Measurements from ENCODE around the gene SEZ6L2. TPM values are rescaled to one million over a fixed set of nuclear protein-coding genes. Genes with fewer than 3 reads are reported as not detected.
A peak's percentile ranks its signal among the peaks of the same experiment; 100 is the strongest.

SEZ6L2 gene
- total RNA-seq, 6 experiments from 2014 or later, result 1.5 to 4.5 (median 3.9) TPM

DNA sequence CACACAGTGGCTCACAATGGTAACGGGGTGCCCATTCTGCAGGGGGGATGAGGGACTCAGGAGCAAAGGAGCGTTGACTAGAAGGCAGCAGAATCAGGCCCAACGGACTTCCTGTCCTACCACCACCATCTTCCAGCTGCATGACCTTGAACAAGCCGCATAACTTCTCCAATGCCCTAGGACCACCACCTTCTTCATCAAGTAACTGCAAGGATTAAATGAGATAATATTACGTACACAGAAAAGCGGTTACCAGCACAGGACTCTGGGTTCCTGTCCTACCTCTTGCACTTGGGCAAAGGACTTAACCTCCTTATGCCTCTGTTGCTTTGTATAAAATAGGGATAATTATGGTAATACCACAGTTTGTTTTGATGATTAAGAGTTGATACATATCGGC lies 5.6 kb upstream of the SEZ6L2 start:
- Mint-ChIP-seq H3K36me3 (ENCODE audit: low read depth) (peaks cover 4% of the 10 kb centered on the region; the same call in 1 of the 2 replicates), H3K27ac (no peak overlapping the region), H3K9me3 (no peaks in the 10 kb centered on the region), H3K27me3 (ENCODE audit: insufficient read depth) (peaks cover 2% of the 10 kb centered on the region; the same call in 1 of the 2 replicates), H3K4me3 (no peak overlapping the region), H3K4me1 (ENCODE audit: low read depth) (peaks cover 26% of the 10 kb centered on the region)
- DNase-seq, result no peak
- TF ChIP-seq, protein P1, sequence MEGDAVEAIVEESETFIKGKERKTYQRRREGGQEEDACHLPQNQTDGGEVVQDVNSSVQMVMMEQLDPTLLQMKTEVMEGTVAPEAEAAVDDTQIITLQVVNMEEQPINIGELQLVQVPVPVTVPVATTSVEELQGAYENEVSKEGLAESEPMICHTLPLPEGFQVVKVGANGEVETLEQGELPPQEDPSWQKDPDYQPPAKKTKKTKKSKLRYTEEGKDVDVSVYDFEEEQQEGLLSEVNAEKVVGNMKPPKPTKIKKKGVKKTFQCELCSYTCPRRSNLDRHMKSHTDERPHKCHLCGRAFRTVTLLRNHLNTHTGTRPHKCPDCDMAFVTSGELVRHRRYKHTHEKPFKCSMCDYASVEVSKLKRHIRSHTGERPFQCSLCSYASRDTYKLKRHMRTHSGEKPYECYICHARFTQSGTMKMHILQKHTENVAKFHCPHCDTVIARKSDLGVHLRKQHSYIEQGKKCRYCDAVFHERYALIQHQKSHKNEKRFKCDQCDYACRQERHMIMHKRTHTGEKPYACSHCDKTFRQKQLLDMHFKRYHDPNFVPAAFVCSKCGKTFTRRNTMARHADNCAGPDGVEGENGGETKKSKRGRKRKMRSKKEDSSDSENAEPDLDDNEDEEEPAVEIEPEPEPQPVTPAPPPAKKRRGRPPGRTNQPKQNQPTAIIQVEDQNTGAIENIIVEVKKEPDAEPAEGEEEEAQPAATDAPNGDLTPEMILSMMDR (IDR thresholded peaks at IDR 0.05), result no peak

DNA sequence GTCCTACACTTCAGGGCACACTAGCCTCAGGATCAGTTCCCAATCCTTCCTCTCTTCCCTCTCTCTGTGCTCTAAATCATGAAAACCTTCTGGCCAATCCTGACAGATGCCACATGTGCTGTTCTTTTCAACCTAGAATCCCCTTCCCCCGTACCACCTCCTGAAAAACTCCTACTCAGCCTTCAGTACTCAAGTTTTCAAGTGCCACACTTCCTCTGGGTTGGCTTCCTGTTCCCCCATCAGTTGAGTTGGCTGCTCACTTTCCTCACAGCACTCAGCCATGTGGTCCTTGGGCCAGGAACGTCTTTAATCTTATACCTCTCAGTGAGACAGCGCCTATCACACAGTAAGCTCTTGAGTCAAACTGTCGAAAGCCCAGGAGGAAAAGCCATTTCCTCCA lies 4.2 kb upstream of the SEZ6L2 start:
- H3K4me3 Mint-ChIP-seq, result peak overlapping the region; percentile 10; the same call in 1 of the 2 replicates
- no peak for DNase-seq
- H3K27ac Mint-ChIP-seq, result no peak overlapping the region
- TF ChIP-seq, protein P1 (IDR thresholded peaks at IDR 0.05), result no peak
- peaks cover 4% of the 10 kb centered on the region; the same call in 1 of the 2 replicates for H3K36me3 Mint-ChIP-seq (ENCODE audit: low read depth)
- H3K9me3 Mint-ChIP-seq, result no peaks in the 10 kb centered on the region
- peaks cover 15% of the 10 kb centered on the region for H3K4me1 Mint-ChIP-seq (ENCODE audit: low read depth)
- H3K27me3 Mint-ChIP-seq (ENCODE audit: insufficient read depth), result peaks cover 7% of the 10 kb centered on the region

DNA sequence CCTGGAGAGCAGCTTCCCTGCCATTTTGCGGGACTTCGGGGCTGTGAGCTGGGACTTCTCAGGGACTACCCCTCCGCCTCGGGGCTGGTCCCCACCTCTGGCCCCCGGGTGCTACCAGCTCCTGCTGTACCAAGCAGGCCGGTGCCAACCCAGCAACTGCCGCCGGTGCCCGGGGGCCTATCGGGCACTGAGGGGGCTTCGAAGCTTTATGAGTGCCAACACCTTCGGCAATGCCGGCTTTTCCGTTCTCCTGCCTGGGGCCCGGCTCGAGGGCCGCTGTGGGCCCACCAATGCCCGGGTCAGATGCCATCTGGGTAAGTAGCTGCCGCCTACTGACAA lies 2.2 kb upstream of the SEZ6L2 start:
- DNase-seq, result no peak
- H3K27ac Mint-ChIP-seq, result no peak overlapping the region
- TF ChIP-seq, protein P1 (IDR thresholded peaks at IDR 0.05), result no peak
- no peaks in the 10 kb centered on the region for H3K9me3 Mint-ChIP-seq
- H3K36me3 Mint-ChIP-seq (ENCODE audit: low read depth), result no peaks in the 10 kb centered on the region; the same call in 1 of the 2 replicates
- H3K4me1 Mint-ChIP-seq (ENCODE audit: low read depth), result peaks cover 12% of the 10 kb centered on the region
- H3K27me3 Mint-ChIP-seq (ENCODE audit: insufficient read depth), result peaks cover 18% of the 10 kb centered on the region
- peak overlapping the region; percentile 92 for H3K4me3 Mint-ChIP-seq

DNA sequence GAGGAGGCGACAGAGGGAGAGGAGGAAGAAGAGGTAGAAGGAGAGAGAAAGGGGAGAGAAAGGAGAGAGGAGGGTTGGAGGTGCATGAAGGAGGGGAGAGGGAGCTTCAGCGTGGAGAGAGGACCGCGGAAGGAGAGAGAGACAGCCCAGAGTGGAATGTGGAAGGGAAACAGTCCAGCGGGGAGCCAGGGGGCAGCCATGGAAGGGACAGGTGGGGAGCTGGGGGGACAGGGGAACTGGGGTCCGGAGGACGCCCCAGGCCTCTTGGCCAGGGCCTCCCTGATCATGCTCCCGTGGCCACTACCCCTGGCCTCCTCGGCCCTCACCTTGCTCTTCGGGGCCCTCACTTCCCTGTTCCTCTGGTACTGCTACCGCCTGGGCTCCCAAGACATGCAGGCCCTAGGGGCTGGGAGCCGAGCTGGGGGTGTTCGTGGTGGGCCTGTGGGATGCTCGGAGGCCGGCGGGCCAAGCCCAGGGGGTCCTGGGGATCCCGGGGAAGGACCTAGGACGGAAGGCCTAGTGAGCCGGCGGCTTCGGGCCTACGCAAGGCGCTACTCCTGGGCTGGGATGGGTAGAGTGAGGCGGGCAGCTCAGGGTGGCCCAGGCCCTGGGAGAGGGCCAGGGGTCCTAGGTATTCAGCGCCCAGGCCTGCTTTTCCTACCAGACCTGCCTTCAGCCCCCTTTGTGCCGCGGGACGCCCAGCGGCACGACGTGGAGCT lies 1.7 kb upstream of the SEZ6L2 start:
- H3K27ac Mint-ChIP-seq, result peak overlapping the region; percentile 92
- TF ChIP-seq, protein P1 (IDR thresholded peaks at IDR 0.05), result no peak
- H3K36me3 Mint-ChIP-seq (ENCODE audit: low read depth), result no peaks in the 10 kb centered on the region; the same call in 1 of the 2 replicates
- no peaks in the 10 kb centered on the region for H3K9me3 Mint-ChIP-seq
- DNase-seq, result no peak
- peaks cover 12% of the 10 kb centered on the region for H3K4me1 Mint-ChIP-seq (ENCODE audit: low read depth)
- peaks cover 21% of the 10 kb centered on the region for H3K27me3 Mint-ChIP-seq (ENCODE audit: insufficient read depth)
- H3K4me3 Mint-ChIP-seq, result peak overlapping the region; percentile 92

DNA sequence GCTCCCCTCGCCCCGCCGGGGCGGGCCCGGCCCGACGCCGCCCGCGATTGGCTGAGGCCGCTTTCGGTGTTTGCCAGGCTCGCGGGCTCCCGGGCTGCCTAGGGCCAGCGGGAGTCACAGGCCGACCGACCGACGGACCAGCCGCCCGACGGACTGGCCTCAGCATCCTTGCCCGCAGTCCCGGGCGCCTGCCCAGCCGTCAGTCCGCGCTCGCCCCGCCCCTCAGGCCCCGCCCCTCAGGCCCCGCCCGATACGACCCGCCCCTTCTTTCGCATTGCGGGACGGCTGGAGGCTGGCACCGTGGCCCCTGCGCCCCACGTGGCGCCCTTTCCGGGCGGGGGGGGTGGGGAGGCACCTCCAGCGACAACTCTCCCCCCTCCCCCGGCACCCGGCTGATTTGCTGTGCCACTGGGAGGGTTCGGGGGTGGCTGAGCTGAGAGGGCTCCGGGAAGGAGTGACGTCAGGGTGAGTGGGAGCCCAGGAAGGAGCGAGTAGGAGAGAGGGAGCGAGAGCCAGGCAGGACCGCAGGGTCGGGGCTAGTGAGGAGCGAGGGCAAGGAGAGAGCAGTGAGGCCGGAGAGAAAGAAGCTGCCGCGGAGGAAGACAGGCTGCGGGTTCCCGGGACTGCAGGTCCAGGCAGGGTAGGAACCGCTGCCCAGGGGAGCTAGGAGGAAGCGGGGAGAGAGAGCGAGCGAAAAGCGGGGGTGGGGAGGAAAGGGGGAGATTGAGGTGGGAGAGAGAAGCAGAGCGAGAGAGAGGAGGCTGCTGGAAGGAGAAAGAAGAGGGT lies 945 bp upstream of the SEZ6L2 start, which contains the start of gene ASPHD1:
Gene ASPHD1 (plus strand): TSS at position 387 of the 786 bp plus-strand sequence. CDS start 484 bp downstream, outside the sequence.
- peaks cover 12% of the 10 kb centered on the region for H3K4me1 Mint-ChIP-seq (ENCODE audit: low read depth)
- peaks cover 27% of the 10 kb centered on the region for H3K27me3 Mint-ChIP-seq (ENCODE audit: insufficient read depth)
- peak within 1 kb of the TSS; percentile 92 for H3K4me3 Mint-ChIP-seq
- H3K9me3 Mint-ChIP-seq, result no peaks in the 10 kb centered on the region
- TF ChIP-seq, protein P1 (IDR thresholded peaks at IDR 0.05), result no peak
- H3K36me3 Mint-ChIP-seq (ENCODE audit: low read depth), result no peaks in the 10 kb centered on the region; the same call in 1 of the 2 replicates
- DNase-seq, result peak; percentile 65
- H3K27ac Mint-ChIP-seq, result peak within 1 kb of the TSS; percentile 92
